WI38 (cell line): ENCODE data around the gene TMEM187.
"Not testable (repeated sequence)": the region's sequence is repeated elsewhere in the genome, so short reads cannot be mapped to it uniquely, and the experiment has no call there.

Source experiments
- H3K4me3 ChIP-seq: 2 replicates; pipeline ENCODE4 v1.5.1; 2011; ENCODE audit warnings: low read depth, mild to moderate bottlenecking, control low read depth, low read length
- TF ChIP-seq, protein P1 (sequence below): IDR thresholded peaks from 2 replicates; pipeline ENCODE4 v1.5.1; 2012; ENCODE audit warnings: low read depth, mild to moderate bottlenecking, control low read depth, low read length

TMEM187 gene

DNA sequence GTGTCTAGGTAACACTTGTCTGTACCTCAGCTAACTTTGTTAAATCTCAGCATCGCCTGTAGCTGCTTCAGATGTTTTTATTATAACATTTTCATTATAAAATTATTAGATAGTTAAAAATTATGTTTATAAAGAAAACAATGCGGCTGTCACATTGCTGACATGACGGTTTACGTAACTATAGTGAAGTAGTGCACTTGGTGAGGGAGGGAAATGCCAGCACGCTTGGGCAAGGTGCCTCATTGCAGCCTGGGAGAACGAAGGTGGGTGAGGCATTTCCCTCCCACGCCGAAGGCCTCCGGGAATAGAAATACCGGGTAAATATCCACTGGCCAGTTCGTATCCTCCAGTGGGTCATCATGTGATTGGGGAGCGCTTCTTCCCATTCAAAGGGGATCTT is 15.9 kb downstream of the TMEM187 start:
- TF ChIP-seq, protein P1, sequence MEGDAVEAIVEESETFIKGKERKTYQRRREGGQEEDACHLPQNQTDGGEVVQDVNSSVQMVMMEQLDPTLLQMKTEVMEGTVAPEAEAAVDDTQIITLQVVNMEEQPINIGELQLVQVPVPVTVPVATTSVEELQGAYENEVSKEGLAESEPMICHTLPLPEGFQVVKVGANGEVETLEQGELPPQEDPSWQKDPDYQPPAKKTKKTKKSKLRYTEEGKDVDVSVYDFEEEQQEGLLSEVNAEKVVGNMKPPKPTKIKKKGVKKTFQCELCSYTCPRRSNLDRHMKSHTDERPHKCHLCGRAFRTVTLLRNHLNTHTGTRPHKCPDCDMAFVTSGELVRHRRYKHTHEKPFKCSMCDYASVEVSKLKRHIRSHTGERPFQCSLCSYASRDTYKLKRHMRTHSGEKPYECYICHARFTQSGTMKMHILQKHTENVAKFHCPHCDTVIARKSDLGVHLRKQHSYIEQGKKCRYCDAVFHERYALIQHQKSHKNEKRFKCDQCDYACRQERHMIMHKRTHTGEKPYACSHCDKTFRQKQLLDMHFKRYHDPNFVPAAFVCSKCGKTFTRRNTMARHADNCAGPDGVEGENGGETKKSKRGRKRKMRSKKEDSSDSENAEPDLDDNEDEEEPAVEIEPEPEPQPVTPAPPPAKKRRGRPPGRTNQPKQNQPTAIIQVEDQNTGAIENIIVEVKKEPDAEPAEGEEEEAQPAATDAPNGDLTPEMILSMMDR: no peak
- no peak overlapping the region for H3K4me3 ChIP-seq

DNA sequence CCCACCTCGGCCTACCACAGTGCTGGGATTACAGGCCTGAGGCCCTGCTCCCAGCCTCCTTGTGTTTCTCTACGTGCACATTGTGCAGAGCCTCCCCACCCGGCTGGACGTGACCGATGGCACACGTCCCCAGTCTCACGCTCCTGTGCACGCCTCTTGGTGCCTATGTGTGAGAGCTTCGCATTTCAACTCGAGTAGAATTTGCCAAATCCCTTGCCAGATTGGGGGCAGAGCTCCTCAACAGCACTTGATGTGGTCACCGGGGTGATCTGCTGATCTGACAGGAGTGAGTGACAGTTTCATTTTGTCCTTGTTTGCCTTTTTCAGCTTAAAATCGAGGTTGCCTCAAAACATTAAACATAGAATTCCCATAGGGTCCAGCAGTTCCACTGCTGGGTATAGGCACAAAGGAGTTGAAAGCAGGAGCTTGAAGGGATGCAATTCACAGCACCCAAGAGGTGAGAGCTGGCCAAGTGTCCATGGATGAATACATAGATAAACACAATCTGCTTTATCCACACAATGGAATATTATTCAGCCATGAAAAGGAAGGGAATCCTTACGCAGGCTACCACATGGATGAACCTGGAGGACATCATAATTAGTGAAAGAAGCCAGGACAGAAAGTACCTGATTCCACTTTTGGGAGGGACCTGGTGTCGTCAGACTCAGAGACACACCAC is 17.6 kb downstream of the TMEM187 start:
- TF ChIP-seq, protein P1: no peak
- H3K4me3 ChIP-seq: no peak overlapping the region

DNA sequence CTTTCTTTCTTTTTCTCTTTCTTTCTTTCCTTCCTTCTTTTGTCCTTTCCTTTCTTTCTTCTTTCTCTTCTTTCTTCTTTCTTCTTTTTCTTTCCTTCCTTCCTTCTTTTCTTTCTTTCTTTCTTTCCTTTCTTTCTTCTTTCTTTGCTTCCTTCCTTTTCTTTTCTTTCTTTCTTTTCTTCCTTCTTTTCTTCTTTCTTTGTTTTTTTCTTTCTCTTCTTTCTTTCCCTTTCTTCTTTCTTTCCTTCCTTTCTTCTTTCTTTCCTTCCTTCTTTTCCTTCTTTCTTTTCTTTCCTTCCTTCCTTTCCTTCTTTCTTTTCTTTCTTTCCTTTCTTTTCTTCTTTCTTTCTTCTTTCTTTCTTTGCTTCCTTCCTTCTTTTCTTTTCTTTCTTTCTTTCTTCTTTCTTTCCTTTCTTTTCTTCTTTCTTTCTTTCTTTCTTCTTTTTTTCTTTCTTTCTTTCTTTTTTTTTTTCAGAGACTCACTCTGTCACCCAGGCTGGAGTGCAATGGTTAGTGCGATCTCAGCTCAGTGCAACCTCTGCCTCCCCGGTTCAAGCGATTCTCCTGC is 18.5 kb downstream of the TMEM187 start:
- TF ChIP-seq, protein P1: no peak
- no peak overlapping the region for H3K4me3 ChIP-seq

DNA sequence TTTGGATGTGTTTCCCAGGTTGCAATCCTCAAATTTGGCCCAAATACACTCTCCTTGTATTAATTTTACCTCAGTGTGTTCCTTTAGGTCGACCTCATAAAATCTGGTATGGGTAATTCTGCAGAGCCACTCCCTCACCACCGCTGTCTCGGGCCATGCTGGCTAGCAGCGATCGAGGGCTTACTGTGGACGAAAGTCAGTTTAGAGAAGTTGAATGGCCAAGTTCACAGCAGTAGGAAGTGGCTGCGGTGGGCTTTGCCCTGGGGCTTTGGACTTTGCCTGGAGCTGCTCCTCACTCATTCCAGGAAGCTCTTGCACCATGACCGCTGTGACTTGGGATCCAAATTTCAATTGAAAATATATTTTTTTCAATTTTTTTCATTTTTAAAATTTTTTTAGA is 19.6 kb downstream of the TMEM187 start:
- no peak overlapping the region for H3K4me3 ChIP-seq
- TF ChIP-seq, protein P1: no peak

DNA sequence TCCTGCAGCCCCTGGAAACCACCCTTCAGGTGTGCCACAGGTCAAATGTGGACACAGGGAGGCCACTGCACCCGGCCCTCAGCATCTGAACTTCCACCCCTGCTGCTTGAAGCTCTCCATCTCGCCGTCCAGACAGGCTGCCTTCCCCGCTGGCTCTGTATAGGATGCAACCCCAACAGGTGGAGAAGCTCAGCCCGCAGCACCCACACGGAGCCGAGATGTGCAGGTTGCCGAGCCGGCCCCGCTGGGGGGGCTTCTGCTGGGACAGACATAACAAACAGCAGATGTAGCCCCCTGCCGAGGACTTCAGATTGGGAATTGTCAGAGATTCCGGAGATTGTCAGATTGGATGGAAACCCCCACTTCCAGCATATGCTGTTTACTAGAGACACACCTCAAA is 20.5 kb downstream of the TMEM187 start:
- H3K4me3 ChIP-seq: no peak overlapping the region
- TF ChIP-seq, protein P1: no peak

DNA sequence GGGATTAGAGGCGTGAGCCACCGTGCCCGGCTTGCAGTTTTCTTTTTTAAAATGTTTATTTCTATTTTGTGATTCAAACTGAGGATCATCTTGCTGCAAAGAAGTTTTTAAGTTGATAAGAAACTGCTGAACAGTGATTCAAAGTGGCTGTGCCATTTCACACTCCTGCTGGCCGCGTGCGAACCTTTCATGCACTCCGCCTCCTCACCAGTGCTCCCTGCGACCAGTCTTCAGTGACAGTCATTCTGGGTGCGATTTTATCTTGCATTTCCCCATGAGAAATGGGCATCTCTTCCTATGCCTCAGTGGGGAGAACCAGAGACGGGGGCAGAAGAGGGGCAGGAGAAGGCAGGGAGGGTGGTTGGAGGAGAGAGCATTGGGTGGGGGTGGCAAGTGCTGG is 21.4 kb downstream of the TMEM187 start:
- no peak overlapping the region for H3K4me3 ChIP-seq
- TF ChIP-seq, protein P1: no peak

DNA sequence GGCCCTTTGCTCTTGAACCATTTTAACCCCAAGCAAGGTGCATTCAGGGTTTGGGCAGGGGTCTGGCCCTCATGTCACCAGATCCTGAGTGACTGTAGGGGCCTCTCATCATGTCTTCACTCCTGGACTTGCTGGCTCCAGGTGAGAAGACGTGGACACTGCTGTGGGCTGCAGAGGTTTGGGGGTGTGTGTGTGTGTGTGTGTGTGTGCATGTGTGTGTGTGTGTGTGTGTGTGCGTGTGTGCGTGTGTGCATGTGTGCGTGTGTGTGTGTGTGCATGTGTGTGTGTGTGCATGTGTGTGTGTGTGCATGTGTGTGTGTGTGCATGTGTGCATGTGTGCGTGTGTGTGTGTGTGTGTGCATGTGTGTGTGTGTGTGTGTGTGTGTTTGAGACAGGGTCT is 21.8 kb downstream of the TMEM187 start:
- not testable (repeated sequence) for H3K4me3 ChIP-seq

DNA sequence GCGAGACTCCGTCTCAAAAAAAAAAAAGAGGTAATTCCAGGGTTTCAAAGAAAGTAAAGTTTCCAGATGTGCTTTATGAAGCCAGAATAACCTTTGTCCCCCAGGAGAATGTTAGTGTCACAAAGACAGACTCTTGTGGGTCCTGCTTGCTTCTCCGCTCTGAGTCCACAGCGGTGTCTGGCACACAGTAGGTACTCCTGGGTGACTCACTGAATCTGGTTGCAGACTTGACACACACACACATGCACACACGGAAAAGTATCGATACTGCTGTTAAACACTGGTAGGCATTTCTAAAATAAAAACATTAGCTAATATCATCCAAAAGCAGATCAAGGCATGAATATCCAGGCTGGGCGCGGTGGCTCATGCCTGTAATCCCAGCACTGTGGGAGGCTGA is 22.9 kb downstream of the TMEM187 start:
- TF ChIP-seq, protein P1: no peak
- H3K4me3 ChIP-seq: no peak overlapping the region
